Skeletal muscle satellite cell (primary cell): ENCODE measurements around the gene PSMD11. TPM values are rescaled to one million over a fixed set of nuclear protein-coding genes. Genes with fewer than 3 reads are reported as not detected.

ENCODE experiments used
- H3K27me3 ChIP-seq: 2 replicates; pipeline ENCODE4 v1.7.0; 2013; ENCODE audit warnings: low read length; ENCODE audit not compliant: control insufficient read depth, insufficient read depth
- H3K36me3 ChIP-seq: 2 replicates; pipeline ENCODE4 v1.7.0; 2013; ENCODE audit warnings: mild to moderate bottlenecking, control low read depth, low read length; ENCODE audit not compliant: insufficient read depth
- H3K4me1 ChIP-seq: 2 replicates; pipeline ENCODE4 v1.7.0; 2013; ENCODE audit warnings: low read length; ENCODE audit not compliant: control insufficient read depth, insufficient read depth
- H3K4me2 ChIP-seq: 2 replicates; pipeline ENCODE4 v1.7.0; 2013; ENCODE audit warnings: mild to moderate bottlenecking, low read length
- H3K4me3 ChIP-seq: 2 replicates; pipeline ENCODE4 v1.7.0; 2013; ENCODE audit warnings: low read length
- H3K9ac ChIP-seq: 2 replicates; pipeline ENCODE4 v1.7.0; 2013; ENCODE audit warnings: mild to moderate bottlenecking, low read depth, low read length, moderate library complexity
- H3K9me3 ChIP-seq: replicated peaks from 2 replicates; pipeline ENCODE4 v1.7.0; 2013; ENCODE audit warnings: mild to moderate bottlenecking, control low read depth, low read length
- small RNA-seq: library from RNA; depleted of rRNA; stranded (forward); fragments of <200 nt; gene quantifications from one replicate; pipeline ENCODE3, GENCODE V24; 2012

Gene PSMD11

DNA sequence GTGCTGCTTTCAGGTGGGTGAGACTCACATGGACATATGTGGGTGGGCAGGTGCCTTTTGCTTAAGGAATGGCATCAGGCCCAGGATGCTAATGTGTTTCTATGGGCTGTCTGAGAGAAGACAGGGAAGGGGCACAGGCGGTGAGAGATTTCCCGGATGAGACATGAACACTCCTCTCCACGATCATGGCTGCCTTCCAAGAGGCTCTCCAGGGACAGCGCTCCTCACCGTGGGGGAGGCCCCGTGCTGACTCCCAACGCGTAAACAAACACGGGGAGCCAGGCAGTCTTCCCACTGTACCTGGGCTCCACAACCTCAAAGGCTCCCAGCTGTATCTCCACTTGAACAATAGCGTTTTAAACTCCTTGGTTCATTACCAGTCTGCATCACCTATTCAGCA lies 85.3 kb downstream of the PSMD11 start:
- H3K9ac ChIP-seq = no peak overlapping the region
- H3K4me1 ChIP-seq = peaks cover 9% of the 10 kb centered on the region
- H3K4me2 ChIP-seq = no peak overlapping the region
- H3K27me3 ChIP-seq = no peaks in the 10 kb centered on the region
- no peaks in the 10 kb centered on the region for H3K9me3 ChIP-seq
- no peaks in the 10 kb centered on the region for H3K36me3 ChIP-seq
- H3K4me3 ChIP-seq = no peak overlapping the region

Small RNA genes within 50 kb of the gene (small RNA-seq; reads per million reads assigned to genes)
- gene AC005899.2 (not detected), gene AC005899.6 (not detected), gene RF00019 (not detected)
